GOT3 (cell line): ENCODE results near the gene CFDP1.

ENCODE experiments used
- DNase-seq: peaks from one replicate; lab custom pipeline; 2025; ENCODE audit warnings: mixed read lengths; lab: John Stamatoyannopoulos, UW

CFDP1 gene

DNA sequence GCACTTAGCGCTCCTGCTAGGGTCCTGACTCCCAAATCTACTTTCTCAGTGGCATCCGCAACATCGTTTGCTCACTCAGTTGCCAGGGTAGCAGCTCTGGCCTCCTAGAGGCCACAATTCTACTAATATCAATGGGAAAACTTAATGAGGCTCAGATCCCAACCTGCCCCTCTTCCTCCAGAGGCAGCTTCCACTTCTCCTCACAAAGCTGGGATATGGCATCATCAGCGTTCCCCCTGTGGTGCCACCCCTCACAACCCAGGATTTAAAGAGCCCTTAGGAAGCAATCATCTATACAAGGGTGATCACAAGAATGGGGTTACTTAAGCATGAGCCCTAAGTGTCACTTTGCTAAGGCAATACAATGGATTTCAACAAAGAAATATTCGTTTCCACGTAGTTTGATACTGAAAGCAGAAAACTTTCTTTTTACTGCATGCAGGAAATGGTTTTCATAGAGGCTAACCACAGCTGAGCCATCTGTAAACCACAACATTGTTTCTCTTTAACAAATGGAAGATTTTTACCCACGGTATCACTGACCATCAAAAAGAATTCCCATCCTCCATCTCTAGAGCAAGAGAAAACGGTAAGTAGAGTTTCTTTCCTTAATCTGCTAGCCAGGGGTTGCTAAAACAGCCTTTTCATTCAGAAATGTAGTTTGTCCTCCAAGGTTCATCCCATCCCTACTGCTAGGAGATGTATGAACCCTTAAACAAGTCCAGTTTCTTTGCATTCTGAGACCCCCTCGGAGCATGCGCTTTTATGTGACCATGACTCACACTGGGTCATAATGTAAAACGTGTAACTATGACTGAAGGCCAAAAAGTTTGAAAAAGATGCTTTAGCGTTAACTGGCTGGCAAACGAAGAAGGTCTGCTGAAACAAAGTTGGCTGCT lies 113.5 kb downstream of the CFDP1 start:
- no peak for DNase-seq

GRCh38 chr16:75318737-75319136 lies 114.6 kb downstream of the CFDP1 start:
- DNase-seq, result no peak

DNA sequence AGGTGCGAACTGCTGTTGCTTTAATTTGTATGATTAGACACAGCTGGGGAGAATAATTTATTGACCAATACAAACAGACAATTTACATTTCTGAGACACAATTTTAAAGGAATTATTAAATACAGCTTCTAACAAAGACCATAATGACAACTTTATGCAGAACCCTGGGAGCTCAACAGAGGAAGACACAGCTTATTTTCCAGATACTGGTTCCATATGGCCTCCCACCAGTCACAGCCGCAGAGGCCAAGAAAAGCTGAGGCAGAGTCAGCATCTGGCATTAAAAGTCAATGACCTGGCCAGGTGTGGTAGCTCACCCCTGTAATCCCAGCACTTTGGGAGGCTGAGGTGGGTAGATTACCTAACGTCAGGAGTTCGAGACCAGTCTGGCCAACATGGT lies 115.8 kb downstream of the CFDP1 start:
- DNase-seq, result no peak

- no peak for DNase-seq
Observed at GRCh38 chr16:75317101-75317522, 116.2 kb downstream of the CFDP1 start.

GRCh38 chr16:75315539-75316306 lies 117.6 kb downstream of the CFDP1 start:
- no peak for DNase-seq

- no peak for DNase-seq
Observed at GRCh38 chr16:75312875-75313274, 120.4 kb downstream of the CFDP1 start.

- no peak for DNase-seq
Observed at GRCh38 chr16:75311383-75311938, 121.8 kb downstream of the CFDP1 start.

DNA sequence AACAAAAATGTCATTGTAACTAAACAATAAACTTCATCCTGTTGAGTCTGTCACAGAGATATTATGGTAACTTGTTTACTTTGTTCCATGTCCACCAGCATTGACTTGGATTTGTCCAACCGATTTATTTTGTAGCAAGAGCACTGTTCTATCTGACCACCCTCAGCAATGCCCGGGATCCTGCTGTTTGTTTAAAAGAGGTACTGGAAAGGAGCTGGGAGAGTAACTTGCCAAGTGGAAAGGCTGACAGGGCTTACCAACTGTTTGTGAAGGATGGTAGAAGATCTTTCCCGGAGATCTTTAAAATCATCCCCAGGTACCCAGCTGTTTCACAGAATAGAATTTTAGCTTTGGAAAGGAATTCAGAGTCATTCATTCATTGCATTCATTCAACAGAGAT lies 122.8 kb downstream of the CFDP1 start:
- DNase-seq, result no peak

DNA sequence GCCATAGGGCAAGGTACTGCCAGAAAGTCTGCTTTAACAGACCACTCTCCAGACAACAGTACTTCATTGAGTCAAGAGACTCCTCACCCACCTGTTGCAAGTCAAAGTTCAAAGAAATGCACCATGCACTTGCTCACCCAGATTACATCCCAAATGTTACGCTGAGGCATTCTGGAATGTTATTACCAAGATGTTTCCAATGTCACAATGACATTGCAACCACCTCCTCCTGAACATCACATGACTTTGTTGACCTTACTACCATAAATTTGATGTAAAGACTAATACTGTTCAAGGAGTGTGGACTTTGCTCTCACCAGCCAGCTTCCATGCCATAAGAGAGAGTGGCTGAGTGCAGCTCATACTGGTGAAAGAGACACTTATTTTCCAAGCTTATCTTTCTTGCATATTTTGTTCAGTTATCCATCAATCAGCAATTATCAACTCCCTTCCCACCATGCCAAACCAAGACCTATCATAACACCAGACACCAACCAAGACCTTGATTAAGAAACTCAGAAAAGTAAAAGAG lies 123.3 kb downstream of the CFDP1 start:
- DNase-seq, result no peak

DNA sequence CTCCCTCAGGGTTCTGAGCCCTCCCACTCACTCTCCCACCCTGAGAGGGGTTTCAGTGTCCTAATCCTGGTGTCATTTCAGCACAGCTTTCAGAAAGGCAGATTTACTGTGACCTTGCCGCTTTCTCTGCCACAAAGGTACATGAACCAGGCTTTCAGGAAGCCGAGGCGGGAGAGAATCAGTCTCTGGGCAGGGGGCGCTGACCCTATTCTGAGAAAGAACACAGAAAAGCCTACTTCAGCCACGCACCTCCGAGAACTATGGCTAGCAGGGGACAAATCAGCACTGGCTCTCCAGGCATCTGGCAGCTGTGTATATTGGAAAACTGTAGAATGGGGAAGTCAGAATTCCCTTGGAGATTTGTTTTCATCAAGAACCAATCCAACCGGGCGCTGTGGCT lies 124.1 kb downstream of the CFDP1 start:
- DNase-seq, result no peak

DNA sequence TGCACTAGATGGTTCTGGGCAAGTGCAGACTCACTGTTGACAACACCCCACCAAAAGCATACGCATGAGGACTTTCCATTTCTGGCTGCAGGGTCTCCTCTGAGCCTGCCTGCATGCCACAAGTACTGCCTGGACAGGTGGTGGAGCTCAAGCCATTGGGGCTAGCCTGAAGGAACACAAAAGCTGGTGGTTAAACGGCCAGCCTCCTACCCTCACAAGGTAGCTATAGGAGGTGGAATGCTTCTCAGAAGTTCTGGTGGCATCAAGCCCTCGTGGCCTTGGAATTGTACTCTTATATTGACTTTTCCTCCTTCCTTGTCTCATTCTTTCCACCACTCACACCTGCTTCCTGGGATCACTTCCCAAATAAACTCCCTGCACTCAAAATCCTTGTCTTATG lies 125.3 kb downstream of the CFDP1 start:
- DNase-seq, result no peak

GRCh38 chr16:75307506-75307905 lies 125.8 kb downstream of the CFDP1 start:
- DNase-seq, result no peak

DNA sequence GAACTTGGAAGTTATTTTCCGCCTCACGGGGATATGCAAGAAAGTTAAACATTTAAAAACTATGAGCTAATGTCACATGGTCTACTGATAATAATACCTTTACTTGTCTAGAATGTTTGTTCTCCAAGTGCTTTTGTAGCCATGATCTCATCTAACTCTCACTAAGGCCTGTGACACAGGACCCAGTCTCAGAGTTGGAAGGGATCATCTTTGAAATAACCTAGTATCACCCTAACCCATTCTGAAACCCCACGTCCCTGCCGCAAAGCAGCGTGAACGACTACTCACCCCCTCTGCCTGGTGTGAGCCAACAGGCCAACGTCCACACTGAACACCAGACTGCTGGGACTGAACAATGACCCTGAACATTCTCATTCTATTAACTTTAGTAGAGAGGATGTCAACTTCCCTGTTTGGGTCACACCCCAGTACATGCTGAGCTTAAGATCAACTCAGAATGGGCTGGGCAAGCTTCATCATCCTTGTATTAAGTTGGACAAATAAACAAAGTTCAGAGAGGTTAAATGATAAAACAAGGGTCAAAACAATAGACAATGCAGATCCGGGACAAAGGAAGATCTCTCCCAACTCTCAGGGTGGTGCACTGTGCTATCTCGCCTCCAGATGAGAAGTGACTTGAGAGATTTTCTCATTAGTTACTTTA lies 127.1 kb downstream of the CFDP1 start:
- no peak for DNase-seq

GRCh38 chr16:75305364-75306098 lies 127.8 kb downstream of the CFDP1 start:
- DNase-seq, result peak; percentile 54

DNA sequence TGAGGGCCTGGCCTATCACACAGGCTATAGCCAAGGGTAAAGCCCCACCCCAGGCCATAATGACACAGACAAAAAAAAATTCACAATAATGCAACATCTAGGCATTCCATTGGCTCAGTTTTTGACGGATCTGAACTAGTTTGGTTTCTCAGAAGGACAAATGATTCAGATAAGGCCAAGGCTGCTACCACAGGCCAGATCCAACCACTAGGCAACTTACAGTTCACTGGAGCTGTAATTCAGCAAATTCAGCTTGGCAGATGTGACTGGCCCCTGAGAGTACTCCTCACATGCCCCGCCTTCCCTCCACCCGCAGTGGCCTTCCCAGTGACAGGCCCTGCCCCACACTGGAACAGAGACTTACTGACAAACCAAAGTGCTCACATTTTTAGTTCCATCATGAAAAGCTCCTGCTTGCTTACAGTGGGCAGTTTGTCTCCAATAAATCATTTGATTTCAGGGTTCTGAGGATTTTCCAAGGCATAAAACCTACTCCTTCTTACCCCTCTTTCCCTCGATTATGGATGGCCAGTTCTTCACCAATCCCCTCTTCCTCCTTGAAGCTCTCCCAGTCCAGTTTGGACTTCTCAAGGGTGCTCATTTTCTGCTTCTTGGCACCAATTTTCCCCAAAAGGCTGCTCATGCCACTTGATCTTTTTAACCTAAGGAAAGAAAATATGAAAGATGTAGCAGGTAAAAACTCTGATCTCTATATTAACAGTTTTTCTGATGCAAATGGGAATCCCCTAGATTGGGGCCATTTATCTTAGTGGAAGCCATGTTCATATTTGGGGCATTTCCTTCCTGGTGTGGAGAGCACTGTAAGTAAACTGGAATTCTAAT lies 128.6 kb downstream of the CFDP1 start:
- no peak for DNase-seq

- DNase-seq, result no peak
Observed at GRCh38 chr16:75301804-75302203, 131.5 kb downstream of the CFDP1 start.

- DNase-seq, result no peak
Observed at GRCh38 chr16:75298267-75298666, 135.0 kb downstream of the CFDP1 start.

DNA sequence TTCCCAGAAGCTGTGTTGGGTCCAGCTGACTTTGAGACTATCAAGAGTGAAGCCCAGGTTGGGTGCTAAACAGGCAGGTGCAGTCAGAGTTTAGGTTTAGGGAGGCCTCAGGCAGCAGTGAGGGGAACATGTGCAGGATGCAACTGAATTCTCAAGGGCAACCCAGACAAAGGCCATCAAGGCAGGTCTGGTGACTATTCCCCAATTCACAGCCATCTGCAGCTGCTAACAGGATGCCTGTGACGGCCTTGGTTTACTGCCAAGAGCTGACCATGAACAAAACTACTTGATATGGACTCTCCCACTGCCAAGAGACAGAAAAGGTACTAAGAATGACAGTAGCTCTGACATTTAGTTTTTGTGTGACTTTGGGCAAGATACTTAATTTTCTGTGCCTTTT lies 136.7 kb downstream of the CFDP1 start:
- no peak for DNase-seq

GRCh38 chr16:75294773-75295459 lies 138.4 kb downstream of the CFDP1 start:
- no peak for DNase-seq

DNA sequence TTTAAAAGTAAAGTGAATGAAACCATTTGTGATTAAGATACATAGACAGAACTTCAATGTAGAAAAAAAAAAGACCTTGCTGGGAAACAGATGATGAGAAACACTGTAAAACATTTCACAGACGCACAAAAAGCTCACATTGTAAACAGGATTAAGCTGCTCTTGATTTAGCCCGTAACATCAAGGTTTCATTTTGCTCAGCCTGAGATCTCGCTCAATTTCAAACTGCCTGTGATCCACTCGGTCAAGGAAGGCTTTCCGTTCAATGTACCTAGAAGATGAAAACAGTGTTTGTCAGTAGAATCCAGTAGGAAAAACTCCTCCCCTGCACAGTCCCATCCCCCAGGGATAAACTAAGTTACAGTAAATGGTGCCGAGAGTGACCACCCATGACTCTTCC lies 139.5 kb downstream of the CFDP1 start:
- DNase-seq, result no peak
